Duodenal mucosa (tissue), 2 donors: ENCODE data around the gene IRF2BPL.
"Not testable (repeated sequence)": the region's sequence is repeated elsewhere in the genome, so short reads cannot be mapped to it uniquely, and the experiment has no call there.

Experiments used
- H3K27ac ChIP-seq: one replicate; pipeline ENCODE4 v1.7.0; 2013; ENCODE audit warnings: low read depth, low read length
- H3K27me3 ChIP-seq, 2 donors: one replicate each; pipeline ENCODE4 v1.7.0; 2013; ENCODE audit warnings: low read length in 2 of 2, control low read depth in 1 of 2; ENCODE audit not compliant: insufficient read depth in 2 of 2, control insufficient read depth in 1 of 2
- H3K36me3 ChIP-seq, 2 donors: one replicate each; pipeline ENCODE4 v1.7.0; 2013; ENCODE audit warnings: low read length in 2 of 2, control low read depth in 1 of 2; ENCODE audit not compliant: insufficient read depth in 2 of 2, control insufficient read depth in 1 of 2
- H3K4me1 ChIP-seq, 2 donors: one replicate each; pipeline ENCODE4 v1.7.0; 2013; ENCODE audit warnings: low read length in 2 of 2, control low read depth in 1 of 2; ENCODE audit not compliant: insufficient read depth in 2 of 2, control insufficient read depth in 1 of 2
- H3K4me3 ChIP-seq, 2 donors: one replicate each; pipeline ENCODE4 v1.7.0; 2013; ENCODE audit warnings: low read length in 2 of 2, low read depth in 1 of 2
- H3K9ac ChIP-seq, 2 donors: one replicate each; pipeline ENCODE4 v1.7.0; 2013; ENCODE audit warnings: low read length in 2 of 2, low read depth in 1 of 2
- H3K9me3 ChIP-seq, 2 donors: one replicate each; pipeline ENCODE4 v1.7.0; 2013; ENCODE audit warnings: low read length in 2 of 2, control low read depth in 1 of 2; ENCODE audit not compliant: control insufficient read depth in 1 of 2

Gene IRF2BPL

GRCh38 chr14:77024171-77024691, 4.3 kb downstream of the IRF2BPL start:
- H3K27me3 ChIP-seq = no peaks in the 10 kb centered on the region
- H3K9me3 ChIP-seq = no peaks in the 10 kb centered on the region
- peak overlapping the region; percentile 76 for H3K27ac ChIP-seq
- no peaks in the 10 kb centered on the region for H3K36me3 ChIP-seq
- H3K4me3 ChIP-seq = peak overlapping the region; percentile 16 to 41
- H3K9ac ChIP-seq = peak overlapping the region; percentile 25 to 36
- peaks cover 41 to 42% of the 10 kb centered on the region in 2 donors for H3K4me1 ChIP-seq

GRCh38 chr14:77023001-77023996, 5.2 kb downstream of the IRF2BPL start:
- Histone ChIP-seq H3K27me3 (no peaks in the 10 kb centered on the region), H3K9ac (peak overlapping the region; percentile 36 to 43), H3K27ac (peak overlapping the region; percentile 67), H3K4me1 (peaks cover 36 to 38% of the 10 kb centered on the region in 2 donors), H3K9me3 (no peaks in the 10 kb centered on the region), H3K36me3 (no peaks in the 10 kb centered on the region), H3K4me3 (peak overlapping the region; percentile 16 to 41)

GRCh38 chr14:77022236-77022852, 6.2 kb downstream of the IRF2BPL start:
- H3K9ac ChIP-seq = no peak overlapping the region

GRCh38 chr14:77021424-77021823, 7.1 kb downstream of the IRF2BPL start:
- H3K4me1 ChIP-seq = peaks cover 34 to 36% of the 10 kb centered on the region in 2 donors
- not testable (repeated sequence) for H3K9me3 ChIP-seq, H3K27ac ChIP-seq, H3K27me3 ChIP-seq, H3K36me3 ChIP-seq, H3K9ac ChIP-seq, H3K4me3 ChIP-seq

More at GRCh38 chr14:77022236-77022852, 6.2 kb downstream of the IRF2BPL start:
- Histone ChIP-seq H3K4me1 (peaks cover 36 to 38% of the 10 kb centered on the region in 2 donors), H3K27ac (peak overlapping the region; percentile 15), H3K27me3 (no peaks in the 10 kb centered on the region), H3K36me3 (no peaks in the 10 kb centered on the region), H3K9me3 (no peaks in the 10 kb centered on the region), H3K4me3 (no peak overlapping the region)

- Histone ChIP-seq H3K4me1 (peaks cover 16 to 22% of the 10 kb centered on the region in 2 donors), H3K36me3 (no peaks in the 10 kb centered on the region), H3K27ac (no peak overlapping the region), H3K9me3 (no peaks in the 10 kb centered on the region), H3K9ac (no peak overlapping the region), H3K27me3 (no peaks in the 10 kb centered on the region), H3K4me3 (no peak overlapping the region)
Measured at GRCh38 chr14:77018785-77019184, 9.7 kb downstream of the IRF2BPL start.

GRCh38 chr14:77017666-77018065, 10.8 kb downstream of the IRF2BPL start:
- no peak overlapping the region for H3K4me3 ChIP-seq
- H3K36me3 ChIP-seq = no peaks in the 10 kb centered on the region
- H3K9ac ChIP-seq = no peak overlapping the region
- peaks cover 5 to 16% of the 10 kb centered on the region in 2 donors for H3K4me1 ChIP-seq
- no peaks in the 10 kb centered on the region for H3K27me3 ChIP-seq
- no peaks in the 10 kb centered on the region for H3K9me3 ChIP-seq
- H3K27ac ChIP-seq = no peak overlapping the region

GRCh38 chr14:77014734-77015133, 13.8 kb downstream of the IRF2BPL start:
- Histone ChIP-seq H3K4me1 (peaks cover 9 to 16% of the 10 kb centered on the region in 2 donors), H3K27ac (peak overlapping the region; percentile 14), H3K36me3 (no peaks in the 10 kb centered on the region), H3K9ac (no peak overlapping the region), H3K27me3 (no peaks in the 10 kb centered on the region), H3K4me3 (no peak overlapping the region), H3K9me3 (no peaks in the 10 kb centered on the region)

- peaks cover 9 to 16% of the 10 kb centered on the region in 2 donors for H3K4me1 ChIP-seq
- no peak overlapping the region for H3K9ac ChIP-seq
- no peaks in the 10 kb centered on the region for H3K9me3 ChIP-seq
- no peaks in the 10 kb centered on the region for H3K27me3 ChIP-seq
- peak overlapping the region; percentile 14 for H3K27ac ChIP-seq
- no peak overlapping the region for H3K4me3 ChIP-seq
- H3K36me3 ChIP-seq = no peaks in the 10 kb centered on the region
Measured at GRCh38 chr14:77014004-77014604, 14.4 kb downstream of the IRF2BPL start.

GRCh38 chr14:77012193-77012765, 16.2 kb downstream of the IRF2BPL start:
- Histone ChIP-seq H3K27ac (no peak overlapping the region), H3K9me3 (no peaks in the 10 kb centered on the region), H3K4me3 (no peak overlapping the region), H3K36me3 (no peaks in the 10 kb centered on the region), H3K9ac (no peak overlapping the region), H3K27me3 (no peaks in the 10 kb centered on the region), H3K4me1 (peaks cover 19 to 22% of the 10 kb centered on the region in 2 donors)
